Measurements from ENCODE around the gene SAE1. TPM values are rescaled to one million over a fixed set of nuclear protein-coding genes. Genes with fewer than 3 reads are reported as not detected.

SAE1 gene
- total and polyA plus RNA-seq, 10 of the 15 experiments (the other 5 are each of a cell fraction or from before 2014, with no cell fraction given), result 62.0 to 246 (median 148) TPM

DNA sequence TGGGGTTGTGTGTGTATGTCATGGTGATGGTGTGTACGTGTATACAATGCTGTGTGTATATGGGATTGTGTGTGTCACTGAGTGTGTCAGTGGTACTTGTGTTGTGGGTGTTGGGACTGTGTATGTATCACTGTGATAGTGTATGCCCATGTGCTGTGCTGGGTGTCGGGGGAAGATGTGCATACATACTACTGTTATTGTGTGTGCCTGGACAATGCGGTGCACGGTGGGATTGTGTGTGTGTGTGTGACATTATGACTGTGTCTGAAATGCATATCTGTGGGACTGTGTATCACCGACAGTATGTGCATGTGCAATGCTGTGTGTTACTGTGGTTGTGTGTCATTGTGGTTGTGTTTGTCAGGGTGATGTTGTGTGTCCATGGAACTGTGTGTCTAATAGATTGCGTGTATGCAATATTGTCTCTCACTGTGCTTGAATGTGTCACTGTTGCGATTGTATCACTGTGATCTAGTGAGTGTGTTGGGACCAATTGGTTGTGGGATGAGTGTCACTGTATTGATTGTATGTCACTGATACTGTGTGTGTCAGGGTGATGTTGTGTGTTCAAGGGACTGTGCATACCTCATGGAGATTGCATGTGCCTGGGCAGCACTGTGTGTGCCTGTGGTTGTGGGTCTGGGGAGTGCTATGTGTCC, 111.4 kb downstream of the SAE1 start (continued):
- TF ChIP-seq MYC (IDR thresholded peaks at IDR 0.05; ENCODE audit: insufficient read depth, insufficient read length, insufficient replicate concordance, low read length, severe bottlenecking), result no peak
- TF ChIP-seq ETV6 (conservative IDR thresholded peaks at IDR 0.05 in 1 of 2, IDR thresholded peaks at IDR 0.05 in 1 of 2; ENCODE audit: borderline replicate concordance in 1 of 2, low read depth in 1 of 2), result no peak
- TF ChIP-seq, protein P1, sequence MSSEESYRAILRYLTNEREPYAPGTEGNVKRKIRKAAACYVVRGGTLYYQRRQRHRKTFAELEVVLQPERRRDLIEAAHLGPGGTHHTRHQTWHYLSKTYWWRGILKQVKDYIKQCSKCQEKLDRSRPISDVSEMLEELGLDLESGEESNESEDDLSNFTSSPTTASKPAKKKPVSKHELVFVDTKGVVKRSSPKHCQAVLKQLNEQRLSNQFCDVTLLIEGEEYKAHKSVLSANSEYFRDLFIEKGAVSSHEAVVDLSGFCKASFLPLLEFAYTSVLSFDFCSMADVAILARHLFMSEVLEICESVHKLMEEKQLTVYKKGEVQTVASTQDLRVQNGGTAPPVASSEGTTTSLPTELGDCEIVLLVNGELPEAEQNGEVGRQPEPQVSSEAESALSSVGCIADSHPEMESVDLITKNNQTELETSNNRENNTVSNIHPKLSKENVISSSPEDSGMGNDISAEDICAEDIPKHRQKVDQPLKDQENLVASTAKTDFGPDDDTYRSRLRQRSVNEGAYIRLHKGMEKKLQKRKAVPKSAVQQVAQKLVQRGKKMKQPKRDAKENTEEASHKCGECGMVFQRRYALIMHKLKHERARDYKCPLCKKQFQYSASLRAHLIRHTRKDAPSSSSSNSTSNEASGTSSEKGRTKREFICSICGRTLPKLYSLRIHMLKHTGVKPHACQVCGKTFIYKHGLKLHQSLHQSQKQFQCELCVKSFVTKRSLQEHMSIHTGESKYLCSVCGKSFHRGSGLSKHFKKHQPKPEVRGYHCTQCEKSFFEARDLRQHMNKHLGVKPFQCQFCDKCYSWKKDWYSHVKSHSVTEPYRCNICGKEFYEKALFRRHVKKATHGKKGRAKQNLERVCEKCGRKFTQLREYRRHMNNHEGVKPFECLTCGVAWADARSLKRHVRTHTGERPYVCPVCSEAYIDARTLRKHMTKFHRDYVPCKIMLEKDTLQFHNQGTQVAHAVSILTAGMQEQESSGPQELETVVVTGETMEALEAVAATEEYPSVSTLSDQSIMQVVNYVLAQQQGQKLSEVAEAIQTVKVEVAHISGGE (CRISPR knock-in tag; IDR thresholded peaks at IDR 0.05), result no peak
- TF ChIP-seq PKNOX1 (IDR thresholded peaks at IDR 0.05), result no peak
- TF ChIP-seq SMAD5 (IDR thresholded peaks at IDR 0.05; ENCODE audit: low read depth), result no peak
- TF ChIP-seq LARP7 (IDR thresholded peaks at IDR 0.05), result no peak
- TF ChIP-seq HDGF (IDR thresholded peaks at IDR 0.05), result 0 out of 2 replicates have a peak, but pooled peaks have one; percentile 31

Data from GM12878 (cell line).